NCI-H446 treated with DMSO at 0.1 percent for 48 hours (cell line): Measurements from ENCODE around the gene NAA16.
"Not testable (repeated sequence)": the region's sequence is repeated elsewhere in the genome, so short reads cannot be mapped to it uniquely, and the experiment has no call there.

Experiments used
- DNase-seq: peaks from one replicate; lab custom pipeline; 2025; lab: John Stamatoyannopoulos, UW

Gene NAA16

DNA sequence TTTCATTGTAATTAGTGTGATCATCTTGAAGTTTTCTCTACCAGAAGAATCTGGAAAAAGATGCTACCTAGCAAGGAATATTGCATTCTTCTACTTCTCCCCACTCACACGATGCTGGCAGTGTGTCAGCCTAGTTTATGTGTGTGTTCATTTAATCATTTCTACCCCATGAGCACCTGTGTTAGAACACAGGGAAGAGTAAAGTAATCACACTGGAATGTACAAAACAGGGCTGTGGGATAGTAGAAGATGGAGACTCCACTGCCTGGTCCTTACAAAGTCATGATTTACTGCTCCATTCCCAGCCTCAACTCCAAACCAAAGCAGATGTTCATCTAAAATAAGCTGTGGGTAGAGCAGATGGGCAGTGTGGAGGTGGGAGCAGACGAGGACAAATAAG lies 98.5 kb downstream of the NAA16 start:
- no peak for DNase-seq

DNA sequence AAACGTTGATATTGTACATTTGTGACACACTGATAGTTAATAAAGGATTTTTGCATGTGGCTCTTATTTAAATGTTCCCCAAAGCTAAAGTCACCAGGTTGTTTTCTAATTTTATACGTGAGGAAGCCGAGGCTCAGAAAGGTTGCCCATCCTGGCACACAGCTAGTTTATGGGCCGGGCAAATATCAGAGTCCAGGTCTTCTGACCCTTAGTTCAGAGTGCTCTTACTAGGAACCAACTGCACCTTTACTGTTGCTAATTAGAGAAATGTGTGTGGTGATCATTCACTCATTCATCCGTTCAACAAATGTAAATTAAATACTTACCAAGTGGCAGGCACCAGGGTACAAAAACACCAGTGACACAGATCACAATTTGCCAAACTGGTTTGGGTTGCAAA lies 100.0 kb downstream of the NAA16 start:
- no peak for DNase-seq

GRCh38 chr13:41411522-41411921 lies 100.5 kb downstream of the NAA16 start:
- DNase-seq, result no peak

- no peak for DNase-seq
These were observed 102.8 kb downstream of the NAA16 start for GRCh38 chr13:41413872-41414271.

GRCh38 chr13:41416276-41416675 lies 105.2 kb downstream of the NAA16 start:
- DNase-seq, result no peak

- DNase-seq, result no peak
These were observed 107.0 kb downstream of the NAA16 start for GRCh38 chr13:41418027-41418426.

GRCh38 chr13:41418731-41419130 lies 107.7 kb downstream of the NAA16 start:
- no peak for DNase-seq

DNA sequence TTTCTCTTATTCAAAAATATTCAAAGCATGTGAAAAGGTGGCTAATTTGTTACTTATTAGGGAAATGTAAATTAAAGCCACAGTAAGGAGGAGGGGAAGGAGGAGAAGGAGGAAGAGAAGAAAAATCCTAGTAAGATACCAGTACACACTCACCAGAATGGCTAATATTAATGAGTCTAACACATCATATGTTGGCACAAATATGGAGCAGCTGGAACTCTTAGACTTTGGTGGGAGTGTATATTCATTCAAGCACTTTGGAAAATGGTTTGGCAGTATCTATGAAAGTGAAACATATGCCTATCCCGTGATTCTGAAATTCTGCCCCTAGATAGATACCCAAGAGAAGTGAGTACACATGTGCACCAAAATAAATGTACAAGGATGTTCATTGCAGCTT lies 108.1 kb downstream of the NAA16 start:
- DNase-seq, result peak; percentile 20

GRCh38 chr13:41420146-41420545 lies 109.1 kb downstream of the NAA16 start:
- no peak for DNase-seq

GRCh38 chr13:41421330-41421729 lies 110.3 kb downstream of the NAA16 start:
- DNase-seq, result not testable (repeated sequence)

DNA sequence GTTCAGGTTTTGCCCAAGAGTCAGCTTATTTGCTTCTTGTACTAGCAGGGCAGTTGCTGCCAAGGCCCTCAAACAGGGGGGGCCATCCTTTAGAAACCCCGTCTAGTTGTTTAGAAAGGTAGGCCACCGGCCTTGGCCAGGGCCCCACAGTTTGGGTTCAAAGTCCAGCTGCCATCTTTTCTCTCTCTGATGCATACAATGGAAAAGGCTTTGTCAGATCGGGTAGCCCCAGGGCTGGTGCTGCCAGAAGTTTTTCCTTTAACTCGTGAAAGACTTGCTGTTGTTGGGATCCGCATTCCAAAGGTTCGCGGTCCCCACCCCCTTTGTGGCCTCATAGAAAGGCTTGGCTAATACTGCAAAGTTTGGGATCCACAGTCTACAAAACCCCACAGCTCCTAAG lies 110.9 kb downstream of the NAA16 start:
- DNase-seq, result not testable (repeated sequence)

- not testable (repeated sequence) for DNase-seq
These were observed 112.2 kb downstream of the NAA16 start for GRCh38 chr13:41423259-41423658.

- not testable (repeated sequence) for DNase-seq
These were observed 113.6 kb downstream of the NAA16 start for GRCh38 chr13:41424675-41425074.

- DNase-seq, result no peak
These were observed 115.0 kb downstream of the NAA16 start for GRCh38 chr13:41426047-41426446.
